Heart left ventricle (tissue), 16 donors: ENCODE data around the gene EFR3B. TPM values are rescaled to one million over a fixed set of nuclear protein-coding genes. Genes with fewer than 3 reads are reported as not detected.

Experiments
- ATAC-seq, 4 donors: fragments of 200-7000 bp; cut with Tn5 transposase; one replicate each; pipeline ENCODE4 v1.9.1; 2020 to 2022; ENCODE audit warnings: moderate library complexity in 4 of 4, mild to moderate bottlenecking in 3 of 4, moderate number of reproducible peaks in 1 of 4
- DNase-seq, 5 donors: peaks; one replicate each; pipeline ENCODE4 v3.0.0-alpha.2; 2020
- H3K27ac ChIP-seq, 12 donors: fragments of 200-600 bp; sonication (generic) in 4 of 12; one replicate each; pipeline versions ENCODE4 v1.5.0 to v1.8.0; 2016 to 2022; ENCODE audit warnings: mild to moderate bottlenecking in 2 of 12
- H3K27me3 ChIP-seq, 9 donors: fragments of 200-600 bp; sonication (generic) in 2 of 9; one replicate each; pipeline versions ENCODE4 v1.5.1 to v1.8.0; 2016 to 2022; ENCODE audit warnings: mild to moderate bottlenecking in 3 of 9
- H3K36me3 ChIP-seq, 9 donors: fragments of 200-600 bp; sonication (generic) in 2 of 9; one replicate each; pipeline versions ENCODE4 v1.5.0 to v1.8.0; 2018 to 2022; ENCODE audit warnings: mild to moderate bottlenecking in 2 of 9
- H3K4me1 ChIP-seq, 12 donors: fragments of 200-600 bp; sonication (generic) in 4 of 12; one replicate each; pipeline versions ENCODE4 v1.5.0 to v1.8.0; 2016 to 2022; ENCODE audit warnings: mild to moderate bottlenecking in 3 of 12
- H3K4me3 ChIP-seq, 12 donors: fragments of 200-600 bp; sonication (generic) in 4 of 12; one replicate each; pipeline versions ENCODE4 v1.5.0 to v1.8.0; 2017 to 2022; ENCODE audit warnings: mild to moderate bottlenecking in 9 of 12, moderate library complexity in 4 of 12
- H3K9me3 ChIP-seq, 12 donors: fragments of 200-600 bp; sonication (generic) in 4 of 12; one replicate each; pipeline versions ENCODE4 v1.5.0 to v1.8.0; 2016 to 2022; ENCODE audit warnings: mild to moderate bottlenecking in 1 of 12
- CTCF ChIP-seq, 12 donors: fragments of 200-600 bp; sonication (generic) in 4 of 12; IDR thresholded peaks; one replicate each; pipeline versions ENCODE4 v1.5.0 to v1.8.0; 2018 to 2022; ENCODE audit warnings: antibody characterized with exemption in 12 of 12, mild to moderate bottlenecking in 5 of 12
- POLR2A ChIP-seq, 2 donors: fragments of 450-650 bp; IDR thresholded peaks; one replicate each; pipeline ENCODE4 v1.6.1; 2017; ENCODE audit warnings: antibody characterized with exemption in 2 of 2, mild to moderate bottlenecking in 2 of 2, moderate library complexity in 2 of 2
- WGBS, 4 donors: extraction: QIAGEN DNeasy Blood & Tissue Kit in 2 of 4; methylation state at CpG; one replicate each; pipeline versions ENCODE4 v1.1.5 to v1.1.7; 2013 to 2018; 5-methylcytosine and 5-hydroxymethylcytosine counted together
- intact Hi-C, 10 donors: fragments of 100-400 bp; cut with DNase I; formaldehyde crosslinking; loops; one replicate each; pipeline versions ENCODE4 v1.11.1 to v1.14.2; 2022
- polyA plus RNA-seq, 2 donors: library from polyadenylated mRNA; stranded (reverse); fragments of 200-250 nt; gene quantifications; one replicate each; pipeline ENCODE4 v1.2.3, GENCODE V29; 2013
- total RNA-seq, 9 donors: library from RNA; depleted of rRNA in 2 of 9; stranded (reverse); fragments of >200 nt in 2 of 9; fragmentation: NEBNext Ultra II Directional in 3 of 9; extraction: Animal tissue kit (Norgen Biotek cat#: 25700) in 3 of 9; gene quantifications; one replicate each; pipeline versions ENCODE4 v1.1.0 to v1.2.4, GENCODE V29; 2016 to 2023
- donor health status: ischemic (EF 13 %, LVEDD 7.1; RV severe dilation, severe dysfunction).
- donor health status: healthy with polysubstance abuse.
- donor health status: DM: no; HTN: yes; CAD: no.
- donor health status: DM: no; HTN: no; CAD: no.
- donor health status: ischemic (EF 25% LVEDD 6.9; RV normal size, moderate dysfunction).
- donor health status: ischemic (EF 25% LVEDD 5.7; RV mildly dilated, moderate dysfunction).
- donor health status: healthy.
- donor health status: DM: yes; HTN: yes; CAD: no.
- donor health status: ischemic (EF 35%, LVEDD 5.7; RV mildly dilated, moderate dysfunction).
- donor health status: nonischemic (EF 11% LVEDD 7.7; RV severe dilation, severe dysfunction).
- donor health status: DM: yes; HTN: yes; CAD: no.
- donor health status: PGD.
- donor health status: ischemic (EF 29% LVEDD 5.4; RV normal size, mild dysfunction).
- donor health status: nonischemic (EF 23%, LVEDD 6.1; RV moderate dilation, normal function).

Gene EFR3B
- total and polyA plus RNA-seq, 11 donors, result 1.7 to 13.8 (median 5.5) TPM

GRCh38 chr2:25197336-25198208 lies 155.7 kb downstream of the EFR3B start:
- Histone ChIP-seq H3K9me3 (no peaks in the 10 kb centered on the region), H3K4me3 (no peak overlapping the region), H3K36me3 (no peaks in the 10 kb centered on the region), H3K4me1 (peaks cover 0 to 8% (median 0%) of the 10 kb centered on the region in 12 donors), H3K27ac (no peak overlapping the region), H3K27me3 (no peaks in the 10 kb centered on the region)
- no peak for TF ChIP-seq POLR2A (IDR thresholded peaks at IDR 0.05)
- TF ChIP-seq CTCF (IDR thresholded peaks at IDR 0.05), result no peak
- DNase-seq (no peak), ATAC-seq (no peak)
- WGBS, 4 donors, result 61 to 69% (median 64%) methylated on average over 12 of the region's 12 CpGs
- intact Hi-C loops, result loop anchor here (2.0 to 10.0 kb wide), 15 partner anchors 60 to 793 kb away; partner anchors contain the start of gene DNAJC27 (in 2 of the 10)

- no peaks in the 10 kb centered on the region for H3K9me3 ChIP-seq
- no peak for DNase-seq
- H3K27me3 ChIP-seq, result no peaks in the 10 kb centered on the region
- ATAC-seq, result no peak
- H3K27ac ChIP-seq, result no peak overlapping the region
- intact Hi-C loops, result loop anchor here (5.0 to 10.0 kb wide), 12 partner anchors 61 to 793 kb away; partner anchors contain the start of gene DNAJC27 (in 2 of the 10)
- H3K4me1 ChIP-seq, result peaks cover 0 to 8% (median 0%) of the 10 kb centered on the region in 12 donors
- 39 to 61% (median 42%) methylated on average over 4 of the region's 4 CpGs for WGBS, 4 donors
- no peak overlapping the region for H3K4me3 ChIP-seq
- no peaks in the 10 kb centered on the region for H3K36me3 ChIP-seq
- TF ChIP-seq CTCF (IDR thresholded peaks at IDR 0.05), result no peak
- no peak for TF ChIP-seq POLR2A (IDR thresholded peaks at IDR 0.05)
Measured at GRCh38 chr2:25198209-25198525, 156.3 kb downstream of the EFR3B start.

GRCh38 chr2:25198576-25198975 lies 156.7 kb downstream of the EFR3B start:
- Histone ChIP-seq H3K27ac (no peak overlapping the region), H3K27me3 (no peaks in the 10 kb centered on the region), H3K4me3 (no peak overlapping the region), H3K9me3 (no peaks in the 10 kb centered on the region), H3K36me3 (no peaks in the 10 kb centered on the region), H3K4me1 (peaks cover 0 to 8% (median 0%) of the 10 kb centered on the region in 12 donors)
- WGBS, 4 donors, result 81 to 85% (median 84%) methylated on average over 5 of the region's 5 CpGs
- DNase-seq (no peak), ATAC-seq (no peak)
- intact Hi-C loops, result loop anchor here (5.0 to 10.0 kb wide), 12 partner anchors 61 to 794 kb away; partner anchors contain the start of gene DNAJC27 (in 2 of the 10)
- no peak for TF ChIP-seq POLR2A (IDR thresholded peaks at IDR 0.05)

GRCh38 chr2:25201265-25201664 lies 159.4 kb downstream of the EFR3B start:
- H3K27ac ChIP-seq, result no peak overlapping the region
- no peaks in the 10 kb centered on the region for H3K36me3 ChIP-seq
- intact Hi-C loops, result no loop called here
- TF ChIP-seq POLR2A (IDR thresholded peaks at IDR 0.05) (no peak), CTCF (IDR thresholded peaks at IDR 0.05) (peak in 3 of 12 donors; percentile 9 to 23 (median 12))
- H3K9me3 ChIP-seq, result no peaks in the 10 kb centered on the region
- no peak for ATAC-seq
- no peak overlapping the region for H3K4me3 ChIP-seq
- WGBS, 4 donors, result 80 to 87% (median 82%) methylated on average over 6 of the region's 6 CpGs
- H3K27me3 ChIP-seq, result no peaks in the 10 kb centered on the region
- DNase-seq, result no peak
- peaks cover 0 to 10% (median 0%) of the 10 kb centered on the region in 12 donors for H3K4me1 ChIP-seq
